K562 (cell line): ENCODE results near the gene SP2. TPM values are rescaled to one million over a fixed set of nuclear protein-coding genes. Genes with fewer than 3 reads are reported as not detected.

Source experiments
- CREM ChIP-seq: IDR thresholded peaks from 2 replicates; pipeline ENCODE4 v1.6.1; 2014; ENCODE audit warnings: antibody characterized with exemption, low read depth
- HLTF ChIP-seq: fragments of 450-650 bp; IDR thresholded peaks from 2 replicates; pipeline ENCODE4 v1.6.1; 2016
- LARP7 ChIP-seq: fragments of 450-650 bp; IDR thresholded peaks from 2 replicates; pipeline ENCODE4 v1.6.1; 2016
- MAZ ChIP-seq, 2 experiments: fragments of 450-650 bp in 1 of 2; sonication (generic) in 1 of 2; formaldehyde crosslinking; IDR thresholded peaks in 1 of 2; conservative IDR thresholded peaks in 1 of 2; 2 replicates each; pipeline versions ENCODE4 v1.4.0 to v1.5.0; 2020; ENCODE audit warnings: mild to moderate bottlenecking in 1 of 2, missing genetic modification reagents in 1 of 2
- RNF2 ChIP-seq: sonication (generic); IDR thresholded peaks from 2 replicates; pipeline ENCODE4 v1.6.1; 2016
- SRSF3 ChIP-seq: fragments of 200-400 bp; formaldehyde crosslinking; IDR thresholded peaks from 2 replicates; pipeline ENCODE4 v1.6.1; 2016; ENCODE audit warnings: mild to moderate bottlenecking, low read length, moderate library complexity; ENCODE audit not compliant: insufficient read depth
- TBL1XR1 ChIP-seq, 2 experiments: IDR thresholded peaks; 2 replicates each; pipeline ENCODE4 v1.6.1; 2012; ENCODE audit warnings: improper control_type of control experiment in 2 of 2, low read length in 2 of 2, mild to moderate bottlenecking in 1 of 2
- ZNF124 ChIP-seq: sonication (generic); formaldehyde crosslinking; IDR thresholded peaks from 2 replicates; pipeline ENCODE4 v1.8.1; 2022; ENCODE audit warnings: missing genetic modification reagents
- ZNF239 ChIP-seq: fragments of 250-450 bp; sonication (Bioruptor Pico); IDR thresholded peaks from 2 replicates; pipeline ENCODE4 v1.4.0; 2020; ENCODE audit warnings: mild to moderate bottlenecking
- ZNF347 ChIP-seq: fragments of 450-650 bp; formaldehyde crosslinking; IDR thresholded peaks from 2 replicates; pipeline ENCODE4 v1.4.0; 2020; ENCODE audit warnings: low read depth, mild to moderate bottlenecking, moderate library complexity
- ZNF764 ChIP-seq: fragments of 250-450 bp; sonication (Bioruptor Pico); IDR thresholded peaks from 2 replicates; pipeline ENCODE4 v1.4.0; 2020; ENCODE audit warnings: low read depth, mild to moderate bottlenecking, moderate library complexity
- polyA plus RNA-seq, 8 experiments: library from polyadenylated mRNA; depleted of rRNA in 4 of 8; stranded (reverse) in 5 of 8; unstranded in 3 of 8; fragments of >200 nt; fragmentation: Nextera tagmentation in 2 of 8; fragmentation: Illumina TruSeq in 1 of 8; extraction: Ambion mirVana in 2 of 8; extraction: Trizol in 1 of 8; gene quantifications; 2 replicates each; pipeline versions ENCODE4 v1.2.1 to v1.2.3, GENCODE V29; 2011 to 2014; ENCODE audit warnings: inconsistent platforms in 1 of 8, missing spikeins in 1 of 8
- total RNA-seq, 7 experiments: library from RNA; depleted of rRNA in 6 of 7; stranded (reverse); fragments of >200 nt in 6 of 7; fragmentation: Illumina TruSeq in 2 of 7; extraction: Trizol in 2 of 7; gene quantifications; 2 replicates each; pipeline versions ENCODE4 v1.2.1 to v1.2.3, GENCODE V29; 2011 to 2021; ENCODE audit warnings: low replicate concordance in 1 of 7
- TF ChIP-seq, protein P1 (sequence below): fragments of 200-800 bp; sonication (Bioruptor generic); IDR thresholded peaks from 2 replicates; pipeline ENCODE4 v1.6.1; 2017; ENCODE audit warnings: missing genetic modification characterization, missing compliant biosample characterization
- TF ChIP-seq, protein P2 (sequence below): fragments of 450-650 bp; formaldehyde crosslinking; IDR thresholded peaks from 2 replicates; pipeline ENCODE4 v1.4.0; 2020; ENCODE audit warnings: mild to moderate bottlenecking, moderate library complexity
- TF ChIP-seq, protein P3 (sequence below): fragments of 250-450 bp; sonication (Bioruptor Pico); IDR thresholded peaks from 2 replicates; pipeline ENCODE4 v1.5.0; 2022; ENCODE audit warnings: mild to moderate bottlenecking
- TF ChIP-seq, protein P4 (sequence below): sonication (generic); formaldehyde crosslinking; IDR thresholded peaks from 2 replicates; pipeline ENCODE4 v1.8.0; 2022; ENCODE audit warnings: mild to moderate bottlenecking, missing genetic modification reagents
- TF ChIP-seq, protein P5 (sequence below): fragments of 150-350 bp; IDR thresholded peaks from 2 replicates; pipeline ENCODE4 v1.6.1; 2014; ENCODE audit warnings: low read depth, mild to moderate bottlenecking, low read length, borderline replicate concordance

SP2 gene
- total and polyA plus RNA-seq, 9 of the 15 experiments (the other 6 are each of a cell fraction or from before 2014, with no cell fraction given): 0.77 to 22.3 (median 2.3) TPM

DNA sequence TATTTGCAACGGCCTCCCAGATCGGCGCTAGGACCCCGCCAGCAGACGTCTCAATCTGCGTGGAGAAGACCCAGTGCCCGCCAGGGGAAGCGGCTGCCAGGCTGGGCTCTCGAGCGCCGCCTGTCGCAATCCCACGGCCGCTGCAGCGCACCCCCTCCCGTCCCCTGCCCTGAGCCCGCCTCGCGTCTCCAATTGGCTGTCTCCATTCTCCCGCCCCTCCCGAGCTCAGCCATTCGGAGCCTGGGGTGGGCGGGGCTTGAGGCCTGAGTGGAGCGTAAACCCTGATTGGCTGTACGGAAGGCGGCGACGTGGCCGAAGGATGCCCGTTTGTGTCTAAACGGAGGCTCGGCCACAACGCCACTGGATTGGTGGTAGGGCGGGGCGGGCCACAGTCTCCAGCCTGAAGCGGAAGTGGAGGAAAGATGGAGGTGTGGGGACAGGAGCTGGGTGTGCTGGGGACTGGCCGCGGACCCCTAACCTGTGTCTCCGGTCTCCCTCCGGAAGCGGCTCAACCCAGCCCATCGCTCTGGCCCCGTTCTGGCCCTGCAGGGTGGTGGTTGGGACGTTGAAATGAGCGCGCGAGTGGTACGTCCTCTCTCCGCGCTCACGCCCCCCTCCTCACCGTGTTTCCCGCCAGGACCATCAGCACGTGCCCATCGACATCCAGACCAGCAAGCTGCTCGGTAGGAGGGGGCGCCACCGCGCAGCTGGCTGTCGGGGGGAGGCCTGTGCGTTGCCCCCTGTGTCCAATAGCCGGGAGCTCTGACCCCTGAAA lies 74.9 kb downstream of the SP2 start, which contains the start of gene CDK5RAP3 (continued):
- TF ChIP-seq TBL1XR1 (IDR thresholded peaks at IDR 0.05; ENCODE audit: low read length in 2 of 2) (peak in 1 of 2 experiments; percentile 48; a peak in 1 of 4 replicates), ZNF347 (no peak), RNF2 (peak; percentile 92), CREM (peak; percentile 82), HLTF (peak; percentile 35; the same call in 1 of the 2 replicates), ZNF124 (CRISPR knock-in tag) (no peak; the same call in 1 of the 2 replicates), MAZ (CRISPR knock-in tag; conservative IDR thresholded peaks at IDR 0.05 in 1 of 2, IDR thresholded peaks at IDR 0.05 in 1 of 2) (peak; percentile 84 to 88), ZNF239 (no peak), LARP7 (no peak), ZNF764 (CRISPR knock-in tag) (no peak), SRSF3 (0 out of 2 replicates have a peak, but pooled peaks have one; percentile 69)
- TF ChIP-seq, protein P1, sequence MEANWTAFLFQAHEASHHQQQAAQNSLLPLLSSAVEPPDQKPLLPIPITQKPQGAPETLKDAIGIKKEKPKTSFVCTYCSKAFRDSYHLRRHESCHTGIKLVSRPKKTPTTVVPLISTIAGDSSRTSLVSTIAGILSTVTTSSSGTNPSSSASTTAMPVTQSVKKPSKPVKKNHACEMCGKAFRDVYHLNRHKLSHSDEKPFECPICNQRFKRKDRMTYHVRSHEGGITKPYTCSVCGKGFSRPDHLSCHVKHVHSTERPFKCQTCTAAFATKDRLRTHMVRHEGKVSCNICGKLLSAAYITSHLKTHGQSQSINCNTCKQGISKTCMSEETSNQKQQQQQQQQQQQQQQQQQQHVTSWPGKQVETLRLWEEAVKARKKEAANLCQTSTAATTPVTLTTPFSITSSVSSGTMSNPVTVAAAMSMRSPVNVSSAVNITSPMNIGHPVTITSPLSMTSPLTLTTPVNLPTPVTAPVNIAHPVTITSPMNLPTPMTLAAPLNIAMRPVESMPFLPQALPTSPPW: peak; percentile 96
- TF ChIP-seq, protein P2, sequence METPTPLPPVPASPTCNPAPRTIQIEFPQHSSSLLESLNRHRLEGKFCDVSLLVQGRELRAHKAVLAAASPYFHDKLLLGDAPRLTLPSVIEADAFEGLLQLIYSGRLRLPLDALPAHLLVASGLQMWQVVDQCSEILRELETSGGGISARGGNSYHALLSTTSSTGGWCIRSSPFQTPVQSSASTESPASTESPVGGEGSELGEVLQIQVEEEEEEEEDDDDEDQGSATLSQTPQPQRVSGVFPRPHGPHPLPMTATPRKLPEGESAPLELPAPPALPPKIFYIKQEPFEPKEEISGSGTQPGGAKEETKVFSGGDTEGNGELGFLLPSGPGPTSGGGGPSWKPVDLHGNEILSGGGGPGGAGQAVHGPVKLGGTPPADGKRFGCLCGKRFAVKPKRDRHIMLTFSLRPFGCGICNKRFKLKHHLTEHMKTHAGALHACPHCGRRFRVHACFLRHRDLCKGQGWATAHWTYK (CRISPR knock-in tag): peak; percentile 98
- TF ChIP-seq, protein P3, sequence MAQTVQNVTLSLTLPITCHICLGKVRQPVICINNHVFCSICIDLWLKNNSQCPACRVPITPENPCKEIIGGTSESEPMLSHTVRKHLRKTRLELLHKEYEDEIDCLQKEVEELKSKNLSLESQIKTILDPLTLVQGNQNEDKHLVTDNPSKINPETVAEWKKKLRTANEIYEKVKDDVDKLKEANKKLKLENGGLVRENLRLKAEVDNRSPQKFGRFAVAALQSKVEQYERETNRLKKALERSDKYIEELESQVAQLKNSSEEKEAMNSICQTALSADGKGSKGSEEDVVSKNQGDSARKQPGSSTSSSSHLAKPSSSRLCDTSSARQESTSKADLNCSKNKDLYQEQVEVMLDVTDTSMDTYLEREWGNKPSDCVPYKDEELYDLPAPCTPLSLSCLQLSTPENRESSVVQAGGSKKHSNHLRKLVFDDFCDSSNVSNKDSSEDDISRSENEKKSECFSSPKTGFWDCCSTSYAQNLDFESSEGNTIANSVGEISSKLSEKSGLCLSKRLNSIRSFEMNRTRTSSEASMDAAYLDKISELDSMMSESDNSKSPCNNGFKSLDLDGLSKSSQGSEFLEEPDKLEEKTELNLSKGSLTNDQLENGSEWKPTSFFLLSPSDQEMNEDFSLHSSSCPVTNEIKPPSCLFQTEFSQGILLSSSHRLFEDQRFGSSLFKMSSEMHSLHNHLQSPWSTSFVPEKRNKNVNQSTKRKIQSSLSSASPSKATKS (CRISPR knock-in tag): no peak
- TF ChIP-seq, protein P4, sequence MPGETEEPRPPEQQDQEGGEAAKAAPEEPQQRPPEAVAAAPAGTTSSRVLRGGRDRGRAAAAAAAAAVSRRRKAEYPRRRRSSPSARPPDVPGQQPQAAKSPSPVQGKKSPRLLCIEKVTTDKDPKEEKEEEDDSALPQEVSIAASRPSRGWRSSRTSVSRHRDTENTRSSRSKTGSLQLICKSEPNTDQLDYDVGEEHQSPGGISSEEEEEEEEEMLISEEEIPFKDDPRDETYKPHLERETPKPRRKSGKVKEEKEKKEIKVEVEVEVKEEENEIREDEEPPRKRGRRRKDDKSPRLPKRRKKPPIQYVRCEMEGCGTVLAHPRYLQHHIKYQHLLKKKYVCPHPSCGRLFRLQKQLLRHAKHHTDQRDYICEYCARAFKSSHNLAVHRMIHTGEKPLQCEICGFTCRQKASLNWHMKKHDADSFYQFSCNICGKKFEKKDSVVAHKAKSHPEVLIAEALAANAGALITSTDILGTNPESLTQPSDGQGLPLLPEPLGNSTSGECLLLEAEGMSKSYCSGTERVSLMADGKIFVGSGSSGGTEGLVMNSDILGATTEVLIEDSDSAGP (CRISPR knock-in tag): peak; percentile 83
- TF ChIP-seq, protein P5, sequence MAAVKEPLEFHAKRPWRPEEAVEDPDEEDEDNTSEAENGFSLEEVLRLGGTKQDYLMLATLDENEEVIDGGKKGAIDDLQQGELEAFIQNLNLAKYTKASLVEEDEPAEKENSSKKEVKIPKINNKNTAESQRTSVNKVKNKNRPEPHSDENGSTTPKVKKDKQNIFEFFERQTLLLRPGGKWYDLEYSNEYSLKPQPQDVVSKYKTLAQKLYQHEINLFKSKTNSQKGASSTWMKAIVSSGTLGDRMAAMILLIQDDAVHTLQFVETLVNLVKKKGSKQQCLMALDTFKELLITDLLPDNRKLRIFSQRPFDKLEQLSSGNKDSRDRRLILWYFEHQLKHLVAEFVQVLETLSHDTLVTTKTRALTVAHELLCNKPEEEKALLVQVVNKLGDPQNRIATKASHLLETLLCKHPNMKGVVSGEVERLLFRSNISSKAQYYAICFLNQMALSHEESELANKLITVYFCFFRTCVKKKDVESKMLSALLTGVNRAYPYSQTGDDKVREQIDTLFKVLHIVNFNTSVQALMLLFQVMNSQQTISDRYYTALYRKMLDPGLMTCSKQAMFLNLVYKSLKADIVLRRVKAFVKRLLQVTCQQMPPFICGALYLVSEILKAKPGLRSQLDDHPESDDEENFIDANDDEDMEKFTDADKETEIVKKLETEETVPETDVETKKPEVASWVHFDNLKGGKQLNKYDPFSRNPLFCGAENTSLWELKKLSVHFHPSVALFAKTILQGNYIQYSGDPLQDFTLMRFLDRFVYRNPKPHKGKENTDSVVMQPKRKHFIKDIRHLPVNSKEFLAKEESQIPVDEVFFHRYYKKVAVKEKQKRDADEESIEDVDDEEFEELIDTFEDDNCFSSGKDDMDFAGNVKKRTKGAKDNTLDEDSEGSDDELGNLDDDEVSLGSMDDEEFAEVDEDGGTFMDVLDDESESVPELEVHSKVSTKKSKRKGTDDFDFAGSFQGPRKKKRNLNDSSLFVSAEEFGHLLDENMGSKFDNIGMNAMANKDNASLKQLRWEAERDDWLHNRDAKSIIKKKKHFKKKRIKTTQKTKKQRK: 0 out of 2 replicates have a peak, but pooled peaks have one; percentile 50
